Stimulated activated CD8-positive, alpha-beta memory T cell treated with anti-CD3 and anti-CD28 coated beads, Interleukin-12 subunit alpha, Interleukin-12 subunit beta, amount 100 ng/mL, for 4 hours (primary cell): ENCODE results near the gene DLG2.
"Not testable (repeated sequence)": the region's sequence is repeated elsewhere in the genome, so short reads cannot be mapped to it uniquely, and the experiment has no call there.

Experiments used
- DNase-seq: peaks from one replicate; pipeline ENCODE4 v3.0.0-alpha.2; 2020; ENCODE audit warnings: low read depth

The DLG2 gene

GRCh38 chr11:83455356-83455755, 2171.8 kb downstream of the DLG2 start:
- DNase-seq = no peak

- no peak for DNase-seq
Observed at GRCh38 chr11:83454674-83455073, 2172.5 kb downstream of the DLG2 start.

- no peak for DNase-seq
Observed at GRCh38 chr11:83449338-83449913, 2177.7 kb downstream of the DLG2 start.

- no peak for DNase-seq
Observed at GRCh38 chr11:83448686-83449085, 2178.5 kb downstream of the DLG2 start.

- not testable (repeated sequence) for DNase-seq
Observed at GRCh38 chr11:83443880-83444279, 2183.3 kb downstream of the DLG2 start.

GRCh38 chr11:83441601-83442000, 2185.5 kb downstream of the DLG2 start:
- DNase-seq = no peak

- DNase-seq = no peak
Observed at GRCh38 chr11:83441171-83441570, 2186.0 kb downstream of the DLG2 start.

GRCh38 chr11:83438438-83438837, 2188.7 kb downstream of the DLG2 start:
- no peak for DNase-seq

GRCh38 chr11:83437939-83438338, 2189.2 kb downstream of the DLG2 start:
- DNase-seq = no peak

GRCh38 chr11:83436855-83437254, 2190.3 kb downstream of the DLG2 start:
- no peak for DNase-seq

- DNase-seq = not testable (repeated sequence)
Observed at GRCh38 chr11:83434812-83435211, 2192.3 kb downstream of the DLG2 start.

- DNase-seq = no peak
Observed at GRCh38 chr11:83427943-83428342, 2199.2 kb downstream of the DLG2 start.

GRCh38 chr11:83427501-83427900, 2199.6 kb downstream of the DLG2 start:
- DNase-seq = no peak

- DNase-seq = no peak
Observed at GRCh38 chr11:83425137-83425466, 2202.0 kb downstream of the DLG2 start.

GRCh38 chr11:83424376-83425136, 2202.6 kb downstream of the DLG2 start:
- no peak for DNase-seq

- not testable (repeated sequence) for DNase-seq
Observed at GRCh38 chr11:83422641-83423040, 2204.5 kb downstream of the DLG2 start.

- no peak for DNase-seq
Observed at GRCh38 chr11:83410605-83411565, 2216.3 kb downstream of the DLG2 start.

- no peak for DNase-seq
Observed at GRCh38 chr11:83409891-83410290, 2217.3 kb downstream of the DLG2 start.

GRCh38 chr11:83409476-83409875, 2217.7 kb downstream of the DLG2 start:
- no peak for DNase-seq

- no peak for DNase-seq
Observed at GRCh38 chr11:83408946-83409345, 2218.2 kb downstream of the DLG2 start.
